ENCODE data around the gene SPAG16. TPM values are rescaled to one million over a fixed set of nuclear protein-coding genes. Genes with fewer than 3 reads are reported as not detected.

SPAG16 gene
- total RNA-seq, 1 donor, result 56.1 TPM

DNA sequence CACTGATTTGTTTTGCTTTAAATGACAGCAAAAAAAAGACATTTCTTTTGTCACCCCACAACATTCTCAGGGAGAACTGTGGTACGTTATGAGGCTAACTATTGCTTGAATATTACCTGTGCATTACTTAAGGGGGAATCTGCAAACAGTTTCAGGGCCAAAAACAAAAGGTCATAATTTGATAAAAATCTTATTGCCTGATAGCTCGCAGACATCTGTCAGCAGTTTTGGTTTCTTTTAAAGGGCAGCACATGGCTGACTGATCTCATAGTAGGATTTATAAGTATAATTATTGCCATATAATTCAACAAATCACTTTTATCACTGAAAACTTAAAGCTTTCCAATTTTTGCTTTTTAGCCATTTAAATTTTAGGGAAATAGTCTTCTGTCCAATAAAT is 900.2 kb downstream of the SPAG16 start:
- TF ChIP-seq, protein P1, sequence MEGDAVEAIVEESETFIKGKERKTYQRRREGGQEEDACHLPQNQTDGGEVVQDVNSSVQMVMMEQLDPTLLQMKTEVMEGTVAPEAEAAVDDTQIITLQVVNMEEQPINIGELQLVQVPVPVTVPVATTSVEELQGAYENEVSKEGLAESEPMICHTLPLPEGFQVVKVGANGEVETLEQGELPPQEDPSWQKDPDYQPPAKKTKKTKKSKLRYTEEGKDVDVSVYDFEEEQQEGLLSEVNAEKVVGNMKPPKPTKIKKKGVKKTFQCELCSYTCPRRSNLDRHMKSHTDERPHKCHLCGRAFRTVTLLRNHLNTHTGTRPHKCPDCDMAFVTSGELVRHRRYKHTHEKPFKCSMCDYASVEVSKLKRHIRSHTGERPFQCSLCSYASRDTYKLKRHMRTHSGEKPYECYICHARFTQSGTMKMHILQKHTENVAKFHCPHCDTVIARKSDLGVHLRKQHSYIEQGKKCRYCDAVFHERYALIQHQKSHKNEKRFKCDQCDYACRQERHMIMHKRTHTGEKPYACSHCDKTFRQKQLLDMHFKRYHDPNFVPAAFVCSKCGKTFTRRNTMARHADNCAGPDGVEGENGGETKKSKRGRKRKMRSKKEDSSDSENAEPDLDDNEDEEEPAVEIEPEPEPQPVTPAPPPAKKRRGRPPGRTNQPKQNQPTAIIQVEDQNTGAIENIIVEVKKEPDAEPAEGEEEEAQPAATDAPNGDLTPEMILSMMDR (IDR thresholded peaks at IDR 0.05; ENCODE audit: insufficient read depth, low read depth, low read length), result no peak
- no peak overlapping the region for H3K4me3 ChIP-seq (ENCODE audit: low read depth, low read length)
- DNase-seq (ENCODE audit: low read depth), result no peak

DNA sequence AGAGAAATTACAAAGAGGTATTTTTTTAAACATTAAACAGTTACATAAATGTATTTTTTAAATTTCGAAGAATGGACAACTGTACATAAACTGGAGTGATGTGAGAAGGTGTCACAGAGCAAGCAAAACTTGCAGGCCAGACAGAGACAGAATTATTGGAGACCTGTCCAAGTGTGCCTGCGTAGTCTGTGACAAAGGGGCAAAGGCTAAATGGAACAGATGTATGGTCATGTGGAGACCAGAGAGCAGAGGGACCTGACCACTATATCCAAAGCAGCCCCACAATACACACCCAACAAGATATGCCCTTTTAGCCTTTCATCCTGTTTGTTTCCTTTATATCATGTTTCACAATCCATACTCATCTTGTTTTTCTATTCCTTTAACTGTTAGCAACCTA is 901.3 kb downstream of the SPAG16 start:
- H3K4me3 ChIP-seq (ENCODE audit: low read depth, low read length), result no peak overlapping the region
- TF ChIP-seq, protein P1 (IDR thresholded peaks at IDR 0.05; ENCODE audit: insufficient read depth, low read depth, low read length), result no peak
- peak; percentile 16 for DNase-seq (ENCODE audit: low read depth)

DNA sequence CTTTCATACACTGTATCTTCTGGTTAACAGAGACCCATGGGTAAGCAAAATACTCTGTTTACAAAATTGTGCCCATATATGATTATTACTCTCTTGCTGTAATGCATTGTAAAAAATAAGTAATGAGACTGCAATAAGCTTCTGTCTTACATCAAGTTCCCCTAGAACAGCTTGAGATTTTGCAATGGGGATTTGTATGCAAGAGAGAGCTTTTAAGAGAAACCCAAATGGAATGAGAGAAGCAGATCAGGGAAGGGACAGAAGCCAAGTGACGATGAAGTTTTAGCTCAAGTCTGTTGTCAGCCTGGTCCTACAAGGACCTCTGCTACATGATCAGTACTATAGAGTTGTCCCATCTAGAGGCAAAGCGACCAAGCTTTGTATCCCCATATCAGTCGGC is 908.4 kb downstream of the SPAG16 start:
- TF ChIP-seq, protein P1 (IDR thresholded peaks at IDR 0.05; ENCODE audit: insufficient read depth, low read depth, low read length), result no peak
- peak; percentile 12 for DNase-seq (ENCODE audit: low read depth)
- H3K4me3 ChIP-seq (ENCODE audit: low read depth, low read length), result no peak overlapping the region

DNA sequence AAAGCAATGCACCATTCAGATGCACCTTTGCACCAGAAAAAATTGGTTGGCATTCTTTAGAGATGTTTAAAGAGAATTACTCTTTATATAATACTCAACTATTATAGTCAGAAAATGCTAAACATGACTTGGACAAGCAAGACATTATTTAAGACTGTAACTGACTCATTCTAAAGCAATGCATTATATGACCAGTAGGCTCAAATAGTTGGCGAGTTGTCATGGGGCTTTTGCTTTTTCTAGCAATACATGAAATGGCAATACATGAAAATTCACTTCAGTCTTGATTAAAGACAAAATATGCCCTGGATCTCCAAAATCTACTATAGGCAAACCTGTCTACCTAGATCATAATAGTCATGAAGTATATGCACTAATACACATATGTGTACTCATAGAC is 909.7 kb downstream of the SPAG16 start:
- TF ChIP-seq, protein P1 (IDR thresholded peaks at IDR 0.05; ENCODE audit: insufficient read depth, low read depth, low read length), result no peak
- H3K4me3 ChIP-seq (ENCODE audit: low read depth, low read length), result no peak overlapping the region
- peak; percentile 11 for DNase-seq (ENCODE audit: low read depth)

DNA sequence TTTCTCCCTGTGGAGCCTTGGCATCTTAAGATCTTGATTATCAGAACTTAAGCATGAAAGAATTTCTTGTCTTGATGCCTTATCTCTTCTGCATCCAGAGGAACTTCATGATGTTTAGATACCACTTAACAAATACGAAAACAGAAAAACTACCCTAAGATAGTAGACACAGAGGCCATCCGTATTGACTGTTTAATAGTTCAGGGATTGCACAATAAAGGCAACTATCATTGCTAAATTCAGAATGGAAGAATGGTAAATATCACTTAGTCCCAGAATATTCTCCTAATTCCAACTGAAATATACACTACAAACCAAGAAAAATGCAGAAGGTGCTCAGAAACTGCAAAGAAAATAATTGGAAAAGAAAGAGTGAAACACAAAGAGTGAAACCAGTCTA is 912.0 kb downstream of the SPAG16 start:
- peak; percentile 25 for DNase-seq (ENCODE audit: low read depth)
- H3K4me3 ChIP-seq (ENCODE audit: low read depth, low read length), result no peak overlapping the region
- TF ChIP-seq, protein P1 (IDR thresholded peaks at IDR 0.05; ENCODE audit: insufficient read depth, low read depth, low read length), result no peak

DNA sequence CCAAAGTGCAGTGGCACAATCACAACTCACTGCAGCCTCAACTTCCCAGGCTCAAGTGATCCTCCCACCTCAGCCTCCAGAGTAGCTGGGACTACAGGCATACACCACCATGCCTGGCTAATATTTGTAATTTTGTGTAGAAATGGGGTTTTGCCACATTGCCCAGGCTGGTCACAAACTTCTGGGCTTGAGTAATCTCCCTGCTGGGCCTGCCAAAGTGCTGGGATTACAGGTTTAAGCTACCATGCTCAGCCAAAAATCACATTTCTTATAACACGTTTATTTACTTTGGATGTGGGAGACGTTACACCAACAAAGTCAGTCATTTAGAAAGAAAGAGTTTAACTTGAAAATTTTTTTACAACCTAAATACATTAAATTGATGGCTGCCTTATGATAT is 917.6 kb downstream of the SPAG16 start:
- TF ChIP-seq, protein P1 (IDR thresholded peaks at IDR 0.05; ENCODE audit: insufficient read depth, low read depth, low read length), result no peak
- H3K4me3 ChIP-seq (ENCODE audit: low read depth, low read length), result no peak overlapping the region
- DNase-seq (ENCODE audit: low read depth), result no peak

DNA sequence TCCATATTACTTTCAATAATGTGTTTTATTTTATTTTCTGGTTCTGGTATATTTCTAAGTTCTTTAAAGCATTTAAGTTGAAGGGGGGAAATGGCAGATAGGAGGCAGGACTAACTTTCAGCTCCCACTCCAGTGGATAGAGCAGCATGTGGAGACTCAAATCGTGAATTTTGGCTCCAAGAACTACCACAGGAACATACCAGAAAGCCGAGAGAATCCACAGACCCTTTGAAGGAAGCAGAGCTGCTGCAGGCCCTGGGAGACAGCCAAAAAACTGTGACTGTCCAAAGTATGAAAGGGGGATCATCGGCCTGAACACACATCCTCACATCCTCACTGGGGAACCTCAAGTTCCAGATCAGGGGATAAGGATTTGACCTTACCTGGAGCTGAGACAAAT is 919.0 kb downstream of the SPAG16 start:
- TF ChIP-seq, protein P1 (IDR thresholded peaks at IDR 0.05; ENCODE audit: insufficient read depth, low read depth, low read length), result no peak
- no peak overlapping the region for H3K4me3 ChIP-seq (ENCODE audit: low read depth, low read length)
- no peak for DNase-seq (ENCODE audit: low read depth)

Measured in fibroblast of villous mesenchyme (primary cell).